ENCODE data around the gene MCM8.

The MCM8 gene

GRCh38 chr20:5969348-5969935, 19.0 kb downstream of the MCM8 start:
- no peak for DNase-seq (ENCODE audit: low spot score)
- in situ Hi-C loops (cut with MboI; ENCODE audit: low sequenced_read_pairs, unreplicated experiment), result no loop called here
- no peak for TF ChIP-seq CTCF (IDR thresholded peaks at IDR 0.05; ENCODE audit: borderline replicate concordance, control extremely low read depth, extremely low read depth, insufficient read depth, missing control alignments)

GRCh38 chr20:5969940-5970339, 19.5 kb downstream of the MCM8 start:
- in situ Hi-C loops (cut with MboI; ENCODE audit: low sequenced_read_pairs, unreplicated experiment), result no loop called here
- TF ChIP-seq CTCF (IDR thresholded peaks at IDR 0.05; ENCODE audit: borderline replicate concordance, control extremely low read depth, extremely low read depth, insufficient read depth, missing control alignments), result no peak
- DNase-seq (ENCODE audit: low spot score), result no peak

- DNase-seq (ENCODE audit: low spot score), result no peak
- in situ Hi-C loops (cut with MboI; ENCODE audit: low sequenced_read_pairs, unreplicated experiment), result no loop called here
Observed at GRCh38 chr20:5970381-5970780, 19.9 kb downstream of the MCM8 start.

GRCh38 chr20:5971203-5971602, 20.8 kb downstream of the MCM8 start:
- in situ Hi-C loops (cut with MboI; ENCODE audit: low sequenced_read_pairs, unreplicated experiment), result no loop called here
- no peak for DNase-seq (ENCODE audit: low spot score)

More at GRCh38 chr20:5970381-5970780, 19.9 kb downstream of the MCM8 start:
- no peak for TF ChIP-seq CTCF (IDR thresholded peaks at IDR 0.05; ENCODE audit: borderline replicate concordance, control extremely low read depth, extremely low read depth, insufficient read depth, missing control alignments)

GRCh38 chr20:5973172-5973571, 22.7 kb downstream of the MCM8 start:
- no peak for DNase-seq (ENCODE audit: low spot score)
- no peak for TF ChIP-seq CTCF (IDR thresholded peaks at IDR 0.05; ENCODE audit: borderline replicate concordance, control extremely low read depth, extremely low read depth, insufficient read depth, missing control alignments)
- in situ Hi-C loops (cut with MboI; ENCODE audit: low sequenced_read_pairs, unreplicated experiment), result no loop called here

More at GRCh38 chr20:5971203-5971602, 20.8 kb downstream of the MCM8 start:
- no peak for TF ChIP-seq CTCF (IDR thresholded peaks at IDR 0.05; ENCODE audit: borderline replicate concordance, control extremely low read depth, extremely low read depth, insufficient read depth, missing control alignments)

GRCh38 chr20:5973971-5974370, 23.5 kb downstream of the MCM8 start:
- no peak for TF ChIP-seq CTCF (IDR thresholded peaks at IDR 0.05; ENCODE audit: borderline replicate concordance, control extremely low read depth, extremely low read depth, insufficient read depth, missing control alignments)
- DNase-seq (ENCODE audit: low spot score), result no peak
- in situ Hi-C loops (cut with MboI; ENCODE audit: low sequenced_read_pairs, unreplicated experiment), result no loop called here

Measured in GM13976 (cell line).